ENCODE results near the gene PCBP1. TPM values are rescaled to one million over a fixed set of nuclear protein-coding genes. Genes with fewer than 3 reads are reported as not detected.

PCBP1 gene
- total and polyA plus RNA-seq, 4 donors = 134 to 453 (median 297) TPM

DNA sequence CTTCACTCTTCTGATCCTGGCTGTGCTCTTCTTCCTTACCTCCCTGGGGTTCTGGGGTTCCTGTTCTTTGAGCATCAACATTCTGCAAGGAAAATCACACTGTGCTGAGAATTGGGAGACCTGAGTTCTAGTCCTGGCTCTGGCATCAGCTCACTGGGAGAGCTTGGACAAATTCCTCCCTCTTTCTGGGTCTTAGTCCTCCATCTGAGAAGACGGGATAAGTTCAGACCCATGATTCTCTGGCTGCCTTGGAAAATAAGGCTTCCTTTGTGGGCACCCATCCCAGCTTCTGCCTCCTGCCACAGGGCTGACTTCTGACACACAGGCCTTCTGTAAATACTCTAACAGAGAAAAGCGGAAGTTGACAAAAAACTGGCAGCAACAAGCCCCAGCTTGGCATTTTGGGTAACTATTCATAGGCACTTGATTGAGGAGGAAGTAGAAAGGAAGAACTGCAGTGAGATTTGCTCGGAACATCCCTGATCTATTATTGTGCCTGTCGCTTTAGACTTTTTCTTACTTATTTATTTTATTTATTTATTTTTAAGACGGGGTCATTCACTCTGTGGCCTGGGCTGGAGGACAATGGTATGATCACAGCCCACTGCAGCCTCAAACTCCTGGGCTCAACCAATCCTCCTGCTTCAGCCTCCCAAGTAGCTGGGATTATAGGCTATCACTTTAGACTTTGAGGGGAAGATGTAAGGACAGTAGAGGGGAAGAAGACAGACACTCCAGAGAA, 7.9 kb downstream of the PCBP1 start:
- Histone ChIP-seq H3K9me3 (ENCODE audit: control insufficient read depth in 4 of 4, insufficient read depth in 3 of 4, low read length in 3 of 4) (no peaks in the 10 kb centered on the region), H3K4me3 (no peak overlapping the region), H3K27ac (ENCODE audit: low read depth in 1 of 2, low read length in 1 of 2) (peak overlapping the region; percentile 76 to 99), H3K27me3 (ENCODE audit: control insufficient read depth in 3 of 3, insufficient read depth in 3 of 3, low read length in 2 of 3) (no peaks in the 10 kb centered on the region), H3K4me1 (ENCODE audit: control insufficient read depth in 5 of 5, insufficient read depth in 5 of 5, low read length in 5 of 5) (peaks cover 2 to 11% (median 4%) of the 10 kb centered on the region in 5 donors), H3K9ac (ENCODE audit: insufficient read depth in 1 of 2, low read length in 2 of 2) (peak overlapping the region in 1 of 2 donors; percentile 49), H3K36me3 (ENCODE audit: control insufficient read depth in 4 of 4, insufficient read depth in 4 of 4, low read length in 4 of 4) (no peaks in the 10 kb centered on the region)
- DNase-seq (peak; percentile 47 to 84 (median 73)), ATAC-seq (ENCODE audit: insufficient read depth, low FRiP score) (peak; percentile 87)
- TF ChIP-seq, protein P1, sequence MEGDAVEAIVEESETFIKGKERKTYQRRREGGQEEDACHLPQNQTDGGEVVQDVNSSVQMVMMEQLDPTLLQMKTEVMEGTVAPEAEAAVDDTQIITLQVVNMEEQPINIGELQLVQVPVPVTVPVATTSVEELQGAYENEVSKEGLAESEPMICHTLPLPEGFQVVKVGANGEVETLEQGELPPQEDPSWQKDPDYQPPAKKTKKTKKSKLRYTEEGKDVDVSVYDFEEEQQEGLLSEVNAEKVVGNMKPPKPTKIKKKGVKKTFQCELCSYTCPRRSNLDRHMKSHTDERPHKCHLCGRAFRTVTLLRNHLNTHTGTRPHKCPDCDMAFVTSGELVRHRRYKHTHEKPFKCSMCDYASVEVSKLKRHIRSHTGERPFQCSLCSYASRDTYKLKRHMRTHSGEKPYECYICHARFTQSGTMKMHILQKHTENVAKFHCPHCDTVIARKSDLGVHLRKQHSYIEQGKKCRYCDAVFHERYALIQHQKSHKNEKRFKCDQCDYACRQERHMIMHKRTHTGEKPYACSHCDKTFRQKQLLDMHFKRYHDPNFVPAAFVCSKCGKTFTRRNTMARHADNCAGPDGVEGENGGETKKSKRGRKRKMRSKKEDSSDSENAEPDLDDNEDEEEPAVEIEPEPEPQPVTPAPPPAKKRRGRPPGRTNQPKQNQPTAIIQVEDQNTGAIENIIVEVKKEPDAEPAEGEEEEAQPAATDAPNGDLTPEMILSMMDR (IDR thresholded peaks at IDR 0.05; ENCODE audit: control extremely low read depth, extremely low read depth) = no peak
- 1 to 7% methylated on average over 5 of the region's 5 CpGs for WGBS, 2 donors

DNA sequence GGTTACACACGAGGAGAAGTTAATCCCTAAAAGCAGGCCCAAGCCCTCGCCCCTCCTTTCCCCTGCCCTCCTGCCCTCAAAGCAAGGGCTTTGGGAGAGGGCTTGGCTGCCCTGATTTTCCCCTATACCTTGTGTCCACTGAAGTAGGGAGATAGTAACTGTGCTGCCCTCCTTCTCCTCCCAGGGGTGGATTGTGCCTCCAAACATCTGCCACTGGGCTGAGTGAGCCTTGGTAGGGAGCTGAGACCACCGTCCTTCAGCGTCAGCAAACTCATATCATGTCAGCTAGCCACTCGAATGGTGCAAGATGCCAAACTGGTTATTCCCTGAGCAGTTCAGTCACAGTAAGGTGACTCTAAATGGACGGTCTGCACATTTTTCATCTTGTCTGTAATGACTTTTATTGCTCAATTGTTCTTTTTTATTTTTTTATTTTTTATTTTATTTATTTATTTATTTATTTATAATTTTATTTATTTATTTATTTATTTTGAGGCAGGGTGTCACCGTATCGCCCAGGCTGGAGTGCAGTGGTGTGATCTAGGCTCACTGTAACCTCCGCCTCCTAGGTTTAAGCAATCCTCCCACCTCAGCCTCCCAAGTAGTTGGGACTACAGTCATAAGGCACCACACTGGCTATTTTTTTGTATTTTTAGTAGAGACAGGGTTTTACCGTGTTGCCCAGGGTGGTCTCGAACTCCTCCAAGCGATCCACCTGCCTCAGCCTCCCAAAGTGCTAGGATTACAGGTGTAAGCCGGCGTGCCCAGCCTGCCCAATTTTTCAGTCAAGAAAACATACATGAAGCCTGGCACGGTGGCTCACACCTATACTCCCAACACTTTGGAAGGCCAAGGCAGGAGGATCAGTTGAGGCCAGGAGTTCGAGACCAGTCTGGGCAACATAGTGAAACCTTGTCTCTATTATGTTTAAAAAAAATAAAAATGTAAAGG, 8.7 kb downstream of the PCBP1 start:
- H3K4me1 ChIP-seq (ENCODE audit: control insufficient read depth in 5 of 5, insufficient read depth in 5 of 5, low read length in 5 of 5) = peaks cover 2 to 13% (median 4%) of the 10 kb centered on the region in 5 donors
- H3K4me3 ChIP-seq = no peak overlapping the region
- TF ChIP-seq, protein P1 (IDR thresholded peaks at IDR 0.05; ENCODE audit: control extremely low read depth, extremely low read depth) = no peak
- no peaks in the 10 kb centered on the region for H3K9me3 ChIP-seq (ENCODE audit: control insufficient read depth in 4 of 4, insufficient read depth in 3 of 4, low read length in 3 of 4)
- H3K27ac ChIP-seq (ENCODE audit: low read depth in 1 of 2, low read length in 1 of 2) = peak overlapping the region; percentile 76 to 99
- WGBS, 2 donors = 89% methylated on average over 16 of the region's 16 CpGs
- no peaks in the 10 kb centered on the region for H3K36me3 ChIP-seq (ENCODE audit: control insufficient read depth in 4 of 4, insufficient read depth in 4 of 4, low read length in 4 of 4)
- H3K27me3 ChIP-seq (ENCODE audit: control insufficient read depth in 3 of 3, insufficient read depth in 3 of 3, low read length in 2 of 3) = no peaks in the 10 kb centered on the region
- H3K9ac ChIP-seq (ENCODE audit: insufficient read depth in 1 of 2, low read length in 2 of 2) = peak overlapping the region in 1 of 2 donors; percentile 49
- ATAC-seq (ENCODE audit: insufficient read depth, low FRiP score) = no peak
- DNase-seq = no peak

DNA sequence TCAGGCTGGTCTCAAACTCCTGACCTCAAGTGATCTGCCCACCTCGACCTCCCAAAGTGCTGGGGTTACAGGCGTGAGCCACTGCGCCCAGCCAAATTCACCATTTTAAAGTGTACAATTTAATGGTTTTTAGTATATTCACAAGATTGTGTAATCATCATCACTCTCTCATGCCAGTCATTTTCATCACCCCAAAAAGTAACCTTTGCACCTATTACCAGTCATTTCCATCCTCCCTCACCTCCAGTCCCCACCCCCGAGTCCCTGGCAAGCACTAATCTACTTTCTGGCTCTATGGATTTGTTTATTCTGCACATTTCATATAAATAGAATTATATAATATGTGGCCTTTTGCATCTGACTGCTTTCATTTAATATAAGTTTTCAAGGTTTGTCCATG, 10.8 kb downstream of the PCBP1 start:
- DNase-seq (no peak), ATAC-seq (ENCODE audit: insufficient read depth, low FRiP score) (no peak)
- Histone ChIP-seq H3K9me3 (ENCODE audit: control insufficient read depth in 4 of 4, insufficient read depth in 3 of 4, low read length in 3 of 4) (no peaks in the 10 kb centered on the region), H3K27me3 (ENCODE audit: control insufficient read depth in 3 of 3, insufficient read depth in 3 of 3, low read length in 2 of 3) (no peaks in the 10 kb centered on the region), H3K27ac (ENCODE audit: low read depth in 1 of 2, low read length in 1 of 2) (no peak overlapping the region), H3K4me3 (no peak overlapping the region), H3K36me3 (ENCODE audit: control insufficient read depth in 4 of 4, insufficient read depth in 4 of 4, low read length in 4 of 4) (no peaks in the 10 kb centered on the region), H3K9ac (ENCODE audit: insufficient read depth in 1 of 2, low read length in 2 of 2) (no peak overlapping the region), H3K4me1 (ENCODE audit: control insufficient read depth in 5 of 5, insufficient read depth in 5 of 5, low read length in 5 of 5) (peaks cover 2 to 13% (median 4%) of the 10 kb centered on the region in 5 donors)
- WGBS, 2 donors = 93% methylated on average over 4 of the region's 4 CpGs
- TF ChIP-seq, protein P1 (IDR thresholded peaks at IDR 0.05; ENCODE audit: control extremely low read depth, extremely low read depth) = no peak
